HG02642 (cell line): ENCODE data around the gene SRPRA.

Experiments used
- ATAC-seq: cut with Tn5 transposase; IDR thresholded peaks from one replicate; pipeline ENCODE4 v1.9.1; 2021; ENCODE audit warnings: mild to moderate bottlenecking; ENCODE audit not compliant: unreplicated experiment, poor library complexity

Gene SRPRA

DNA sequence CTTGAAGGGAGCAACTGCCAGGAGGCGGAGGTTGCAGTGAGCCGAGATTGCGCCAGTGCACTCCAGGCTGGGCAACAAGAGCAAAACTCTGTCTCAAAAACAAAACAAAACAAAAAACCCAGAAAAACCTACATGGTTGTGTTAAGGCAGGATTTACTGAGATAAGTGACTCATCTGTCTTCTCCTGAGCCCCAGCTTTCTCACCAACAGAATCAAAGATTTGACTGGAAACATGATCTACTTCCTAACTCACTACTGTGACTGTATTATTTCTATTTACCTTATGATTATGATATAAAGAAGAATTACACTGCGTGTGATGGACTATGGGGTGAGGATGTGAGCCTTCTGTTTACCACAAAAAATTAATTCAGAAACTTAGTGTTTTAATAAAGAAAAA, 35.3 kb downstream of the SRPRA start:
- ATAC-seq, result no peak

DNA sequence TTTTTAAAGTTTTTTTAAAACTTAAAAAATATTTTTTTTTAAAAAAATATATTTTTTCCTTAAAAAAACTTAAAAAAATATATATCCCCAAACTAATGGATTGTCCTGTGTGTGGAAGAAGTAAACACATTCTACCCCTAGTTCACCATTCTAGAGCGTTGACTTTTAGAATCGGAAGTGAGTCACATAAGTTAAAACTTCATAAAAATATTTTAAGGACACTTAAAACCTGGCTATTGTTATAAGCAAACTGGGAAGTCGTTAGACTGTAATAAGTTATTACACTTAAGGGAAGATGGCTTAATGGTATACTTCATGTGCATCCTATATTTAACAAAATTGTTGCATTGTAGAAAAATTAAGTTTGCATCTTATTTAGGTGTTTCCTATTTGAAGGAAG, 36.0 kb downstream of the SRPRA start:
- no peak for ATAC-seq

DNA sequence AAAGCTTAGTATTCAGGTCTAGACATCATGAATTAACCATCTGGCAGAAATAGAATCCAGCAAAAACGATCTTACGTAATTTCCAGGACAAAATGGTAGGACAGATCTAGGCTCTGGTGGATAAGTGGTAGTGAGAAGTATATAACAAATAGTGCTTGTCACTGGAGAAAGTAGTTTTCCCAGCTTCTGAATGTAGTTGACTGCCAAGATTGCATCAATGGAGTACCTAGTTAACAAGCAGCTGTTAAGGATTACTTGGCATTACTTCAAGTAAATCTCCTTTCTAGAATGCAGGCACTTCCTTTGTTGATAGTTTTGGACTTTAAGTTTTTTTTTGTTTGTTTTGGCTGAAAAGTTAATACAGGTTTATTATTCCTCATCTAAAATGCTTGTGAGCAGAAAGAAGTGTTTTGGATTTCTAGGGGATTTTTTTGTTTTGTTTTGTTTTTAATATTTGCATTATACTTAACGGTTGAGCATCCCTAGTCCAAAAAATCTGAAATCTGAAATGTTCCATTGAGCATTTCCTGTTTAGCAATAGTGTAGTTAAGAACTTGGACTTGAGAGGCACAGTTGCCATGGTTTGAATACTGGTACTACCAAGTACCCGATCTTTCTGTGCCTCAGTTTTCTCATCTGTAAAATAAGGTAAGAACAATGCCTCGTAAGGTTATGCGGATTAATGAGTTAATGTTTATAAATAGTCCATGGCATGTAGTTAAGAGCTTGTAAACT, 36.8 kb downstream of the SRPRA start:
- no peak for ATAC-seq

GRCh38 chr11:126229858-126230540, 38.7 kb downstream of the SRPRA start:
- no peak for ATAC-seq

- ATAC-seq, result no peak
These were observed 42.2 kb downstream of the SRPRA start for GRCh38 chr11:126226334-126227084.

DNA sequence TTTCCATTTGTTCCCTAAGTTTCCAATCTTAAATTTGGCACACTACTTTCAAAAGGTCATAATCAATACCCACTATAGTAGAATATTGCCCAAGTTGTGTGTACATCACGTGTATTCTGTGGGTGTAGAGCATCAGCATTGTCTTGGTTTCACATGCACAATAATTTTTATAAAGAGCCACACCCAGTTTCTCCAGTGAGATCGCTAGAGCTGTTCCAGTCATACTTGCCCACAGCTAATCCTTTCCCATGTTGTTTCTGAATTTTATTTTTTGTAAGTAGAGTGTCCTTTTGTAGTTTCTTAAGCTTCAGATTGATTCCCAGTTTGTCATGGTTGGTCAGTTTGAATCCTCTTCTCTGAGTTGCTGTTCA, 43.4 kb downstream of the SRPRA start:
- no peak for ATAC-seq

- no peak for ATAC-seq
These were observed 43.9 kb downstream of the SRPRA start for GRCh38 chr11:126224647-126225294.

DNA sequence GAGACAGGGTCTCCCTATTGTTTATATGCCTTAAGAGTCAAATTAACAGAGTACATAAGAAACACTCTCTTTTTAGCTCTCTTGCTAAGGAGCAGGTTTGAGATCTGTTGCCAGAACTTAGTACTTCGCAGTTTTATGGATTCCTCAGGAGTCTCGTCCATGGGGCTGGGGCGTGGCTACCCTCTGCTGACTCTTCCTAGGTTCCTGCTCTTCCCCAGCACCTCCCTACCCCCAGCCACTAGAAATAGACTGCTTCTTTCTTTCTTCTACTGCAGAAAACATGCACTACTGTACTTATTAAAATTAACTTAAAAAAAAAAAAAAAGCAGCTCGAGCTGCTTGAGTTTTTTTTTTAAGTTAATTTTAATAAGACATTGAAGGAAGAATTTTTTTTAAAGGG, 49.1 kb downstream of the SRPRA start:
- ATAC-seq, result no peak

GRCh38 chr11:126217491-126217890, 51.2 kb downstream of the SRPRA start:
- ATAC-seq, result no peak

- ATAC-seq, result no peak
These were observed 52.0 kb downstream of the SRPRA start for GRCh38 chr11:126216526-126217305.

DNA sequence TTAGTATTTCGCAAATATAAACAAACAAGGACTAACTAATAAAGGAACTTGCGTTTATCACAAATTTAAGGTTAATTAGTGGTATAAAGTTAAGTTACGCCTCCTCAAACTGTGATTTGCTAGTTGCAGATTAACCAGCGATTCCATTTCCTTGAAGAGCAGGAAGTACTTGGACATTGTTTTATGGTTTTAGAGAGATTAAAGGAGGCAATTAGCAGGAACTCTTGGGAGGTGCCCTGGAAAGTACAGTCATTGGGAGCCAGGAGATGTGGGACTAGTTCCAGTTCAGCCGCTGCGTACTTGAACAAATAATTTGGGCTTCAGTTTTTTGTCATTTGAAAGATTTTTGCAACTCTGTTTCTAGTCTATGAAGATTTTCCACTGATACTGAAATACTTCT, 53.9 kb downstream of the SRPRA start:
- no peak for ATAC-seq

DNA sequence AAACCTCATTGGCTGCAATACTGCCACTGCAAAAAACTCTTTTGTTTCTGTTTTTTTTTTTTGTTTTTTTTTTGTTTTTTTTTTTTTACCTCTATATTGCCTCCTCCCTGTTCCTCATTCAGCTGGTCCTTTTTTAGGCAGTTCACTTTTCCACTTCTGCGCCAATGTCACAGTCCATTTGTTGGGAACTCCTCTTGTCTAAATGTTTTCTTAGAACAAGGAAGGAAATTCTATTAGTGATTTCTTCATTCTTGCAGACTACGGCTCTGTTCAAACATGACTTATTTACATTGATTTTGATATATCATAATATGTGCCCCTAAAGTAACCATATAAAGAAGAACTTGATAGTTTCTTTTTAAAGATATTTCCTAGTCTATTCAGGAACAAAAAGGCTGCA, 54.3 kb downstream of the SRPRA start:
- no peak for ATAC-seq
